WTC11 (cell line): ENCODE data around the gene NRAP.

ENCODE experiments used
- SP1 ChIP-seq: sonication (generic); formaldehyde crosslinking; conservative IDR thresholded peaks from 2 replicates; pipeline ENCODE4 v1.8.1; 2022; ENCODE audit warnings: missing genetic modification reagents
- TF ChIP-seq, protein P1 (sequence below): sonication (generic); formaldehyde crosslinking; conservative IDR thresholded peaks from 2 replicates; pipeline ENCODE4 v1.8.1; 2022; ENCODE audit warnings: mild to moderate bottlenecking, missing genetic modification reagents
- TF ChIP-seq, protein P2 (sequence below): sonication (generic); formaldehyde crosslinking; IDR thresholded peaks from 2 replicates; pipeline ENCODE4 v1.8.1; 2023; ENCODE audit warnings: mild to moderate bottlenecking, moderate library complexity, missing genetic modification reagents

- TF ChIP-seq, protein P1, sequence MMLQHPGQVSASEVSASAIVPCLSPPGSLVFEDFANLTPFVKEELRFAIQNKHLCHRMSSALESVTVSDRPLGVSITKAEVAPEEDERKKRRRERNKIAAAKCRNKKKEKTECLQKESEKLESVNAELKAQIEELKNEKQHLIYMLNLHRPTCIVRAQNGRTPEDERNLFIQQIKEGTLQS (CRISPR knock-in tag), result no peak
- TF ChIP-seq, protein P2, sequence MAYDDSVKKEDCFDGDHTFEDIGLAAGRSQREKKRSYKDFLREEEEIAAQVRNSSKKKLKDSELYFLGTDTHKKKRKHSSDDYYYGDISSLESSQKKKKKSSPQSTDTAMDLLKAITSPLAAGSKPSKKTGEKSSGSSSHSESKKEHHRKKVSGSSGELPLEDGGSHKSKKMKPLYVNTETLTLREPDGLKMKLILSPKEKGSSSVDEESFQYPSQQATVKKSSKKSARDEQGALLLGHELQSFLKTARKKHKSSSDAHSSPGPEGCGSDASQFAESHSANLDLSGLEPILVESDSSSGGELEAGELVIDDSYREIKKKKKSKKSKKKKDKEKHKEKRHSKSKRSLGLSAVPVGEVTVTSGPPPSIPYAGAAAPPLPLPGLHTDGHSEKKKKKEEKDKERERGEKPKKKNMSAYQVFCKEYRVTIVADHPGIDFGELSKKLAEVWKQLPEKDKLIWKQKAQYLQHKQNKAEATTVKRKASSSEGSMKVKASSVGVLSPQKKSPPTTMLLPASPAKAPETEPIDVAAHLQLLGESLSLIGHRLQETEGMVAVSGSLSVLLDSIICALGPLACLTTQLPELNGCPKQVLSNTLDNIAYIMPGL (CRISPR knock-in tag), result no peak
- TF ChIP-seq SP1 (CRISPR knock-in tag), result no peak
Observed at GRCh38 chr10:113557903-113558321, 105.9 kb downstream of the NRAP start.
